ENCODE measurements around the gene GPR26.

GPR26 gene

GRCh38 chr10:123643315-123643714, 22.8 kb upstream of the GPR26 start:
- Histone ChIP-seq H3K9ac (ENCODE audit: low read length in 5 of 5) (no peak overlapping the region), H3K36me3 (ENCODE audit: control insufficient read depth in 5 of 5, insufficient read depth in 5 of 5, low read length in 5 of 5) (no peaks in the 10 kb centered on the region), H3K4me1 (ENCODE audit: control insufficient read depth in 5 of 5, insufficient read depth in 5 of 5, low read length in 5 of 5) (no peaks in the 10 kb centered on the region), H3K9me3 (ENCODE audit: control insufficient read depth in 5 of 5, low read length in 5 of 5) (no peaks in the 10 kb centered on the region), H3K4me3 (ENCODE audit: low read depth in 1 of 5, low read length in 5 of 5) (no peak overlapping the region), H3K27ac (ENCODE audit: low read depth, low read length) (no peak overlapping the region), H3K27me3 (ENCODE audit: control insufficient read depth in 5 of 5, insufficient read depth in 4 of 5, low read length in 5 of 5) (peaks cover 8 to 26% (median 12%) of the 10 kb centered on the region in 5 donors)

GRCh38 chr10:123645016-123645415, 21.1 kb upstream of the GPR26 start:
- no peak overlapping the region for H3K27ac ChIP-seq (ENCODE audit: low read depth, low read length)
- no peak overlapping the region for H3K9ac ChIP-seq (ENCODE audit: low read length in 5 of 5)
- no peaks in the 10 kb centered on the region for H3K36me3 ChIP-seq (ENCODE audit: control insufficient read depth in 5 of 5, insufficient read depth in 5 of 5, low read length in 5 of 5)
- H3K9me3 ChIP-seq (ENCODE audit: control insufficient read depth in 5 of 5, low read length in 5 of 5): no peaks in the 10 kb centered on the region
- H3K4me1 ChIP-seq (ENCODE audit: control insufficient read depth in 5 of 5, insufficient read depth in 5 of 5, low read length in 5 of 5): no peaks in the 10 kb centered on the region
- H3K4me3 ChIP-seq (ENCODE audit: low read depth in 1 of 5, low read length in 5 of 5): no peak overlapping the region
- H3K27me3 ChIP-seq (ENCODE audit: control insufficient read depth in 5 of 5, insufficient read depth in 4 of 5, low read length in 5 of 5): peaks cover 8 to 26% (median 12%) of the 10 kb centered on the region in 5 donors

GRCh38 chr10:123645615-123646014, 20.5 kb upstream of the GPR26 start:
- H3K36me3 ChIP-seq (ENCODE audit: control insufficient read depth in 5 of 5, insufficient read depth in 5 of 5, low read length in 5 of 5): no peaks in the 10 kb centered on the region
- no peak overlapping the region for H3K27ac ChIP-seq (ENCODE audit: low read depth, low read length)
- no peaks in the 10 kb centered on the region for H3K9me3 ChIP-seq (ENCODE audit: control insufficient read depth in 5 of 5, low read length in 5 of 5)
- H3K9ac ChIP-seq (ENCODE audit: low read length in 5 of 5): no peak overlapping the region
- peaks cover 8 to 26% (median 12%) of the 10 kb centered on the region in 5 donors for H3K27me3 ChIP-seq (ENCODE audit: control insufficient read depth in 5 of 5, insufficient read depth in 4 of 5, low read length in 5 of 5)
- H3K4me3 ChIP-seq (ENCODE audit: low read depth in 1 of 5, low read length in 5 of 5): no peak overlapping the region
- no peaks in the 10 kb centered on the region for H3K4me1 ChIP-seq (ENCODE audit: control insufficient read depth in 5 of 5, insufficient read depth in 5 of 5, low read length in 5 of 5)

DNA sequence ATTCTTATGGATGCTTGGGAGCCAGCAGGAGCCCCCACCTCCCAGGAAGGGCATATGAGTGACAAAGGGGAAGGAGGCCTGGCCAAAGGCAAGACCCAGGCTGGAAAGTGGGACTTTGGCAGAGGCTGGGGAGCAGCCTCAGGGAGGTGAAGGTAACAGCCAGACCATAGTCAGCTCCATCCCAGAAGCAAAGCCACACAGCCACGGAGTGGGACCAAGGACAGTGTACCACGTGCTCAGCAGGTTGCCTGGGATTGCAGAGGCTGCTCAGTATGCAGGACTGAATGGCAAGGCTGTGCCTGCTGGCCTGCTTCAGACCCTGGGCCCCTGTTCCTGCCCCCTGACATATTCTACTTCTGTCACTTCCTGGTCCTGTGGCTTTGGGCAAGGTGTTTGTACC, 17.6 kb upstream of the GPR26 start:
- no peaks in the 10 kb centered on the region for H3K4me1 ChIP-seq (ENCODE audit: control insufficient read depth in 5 of 5, insufficient read depth in 5 of 5, low read length in 5 of 5)
- H3K9me3 ChIP-seq (ENCODE audit: control insufficient read depth in 5 of 5, low read length in 5 of 5): peaks cover 0 to 2% (median 0%) of the 10 kb centered on the region in 5 donors
- H3K27ac ChIP-seq (ENCODE audit: low read depth, low read length): no peak overlapping the region
- H3K36me3 ChIP-seq (ENCODE audit: control insufficient read depth in 5 of 5, insufficient read depth in 5 of 5, low read length in 5 of 5): no peaks in the 10 kb centered on the region
- peaks cover 8 to 21% (median 11%) of the 10 kb centered on the region in 5 donors for H3K27me3 ChIP-seq (ENCODE audit: control insufficient read depth in 5 of 5, insufficient read depth in 4 of 5, low read length in 5 of 5)
- H3K9ac ChIP-seq (ENCODE audit: low read length in 5 of 5): no peak overlapping the region
- H3K4me3 ChIP-seq (ENCODE audit: low read depth in 1 of 5, low read length in 5 of 5): no peak overlapping the region

- Histone ChIP-seq H3K4me1 (ENCODE audit: control insufficient read depth in 5 of 5, insufficient read depth in 5 of 5, low read length in 5 of 5) (no peaks in the 10 kb centered on the region), H3K9me3 (ENCODE audit: control insufficient read depth in 5 of 5, low read length in 5 of 5) (peaks cover 0 to 2% (median 0%) of the 10 kb centered on the region in 5 donors), H3K36me3 (ENCODE audit: control insufficient read depth in 5 of 5, insufficient read depth in 5 of 5, low read length in 5 of 5) (no peaks in the 10 kb centered on the region), H3K27me3 (ENCODE audit: control insufficient read depth in 5 of 5, insufficient read depth in 4 of 5, low read length in 5 of 5) (peaks cover 4 to 20% (median 11%) of the 10 kb centered on the region in 5 donors), H3K27ac (ENCODE audit: low read depth, low read length) (no peak overlapping the region), H3K4me3 (ENCODE audit: low read depth in 1 of 5, low read length in 5 of 5) (no peak overlapping the region), H3K9ac (ENCODE audit: low read length in 5 of 5) (no peak overlapping the region)
Measured at GRCh38 chr10:123649676-123650075, 16.5 kb upstream of the GPR26 start.

DNA sequence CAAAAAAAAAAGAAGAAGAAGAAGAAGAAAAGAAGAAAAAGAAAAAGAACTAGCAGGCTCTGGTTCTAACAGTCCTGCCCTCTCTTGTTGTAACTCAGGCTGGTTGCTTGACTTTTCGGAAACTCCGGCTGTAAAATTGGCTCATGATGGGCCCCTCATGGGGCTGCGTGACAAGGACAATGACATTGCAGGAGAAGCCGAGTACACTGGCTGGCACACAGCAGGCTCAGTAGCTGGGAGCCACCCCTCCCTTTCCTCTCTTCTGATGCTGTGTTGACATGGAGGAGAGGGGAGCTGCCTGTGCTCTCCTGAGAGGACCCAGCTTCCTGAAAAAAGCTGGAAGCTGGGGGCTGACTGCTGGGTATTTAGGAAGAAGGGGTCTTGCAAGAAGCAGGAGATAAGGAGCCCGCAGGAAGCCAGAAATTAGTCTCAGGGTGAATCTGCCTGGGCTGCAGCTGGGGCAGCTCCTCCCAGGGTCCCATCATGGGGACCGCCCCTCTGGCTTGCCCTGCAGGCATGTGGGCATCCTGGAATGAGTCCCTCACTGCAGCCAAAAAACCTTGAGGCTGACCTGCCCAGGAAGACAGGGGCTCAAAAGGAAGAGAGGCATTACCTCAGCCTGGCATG, 14.6 kb upstream of the GPR26 start:
- Histone ChIP-seq H3K9ac (ENCODE audit: low read length in 5 of 5) (no peak overlapping the region), H3K27ac (ENCODE audit: low read depth, low read length) (no peak overlapping the region), H3K9me3 (ENCODE audit: control insufficient read depth in 5 of 5, low read length in 5 of 5) (peaks cover 0 to 2% (median 0%) of the 10 kb centered on the region in 5 donors), H3K27me3 (ENCODE audit: control insufficient read depth in 5 of 5, insufficient read depth in 4 of 5, low read length in 5 of 5) (peaks cover 0 to 6% (median 0%) of the 10 kb centered on the region in 5 donors), H3K4me1 (ENCODE audit: control insufficient read depth in 5 of 5, insufficient read depth in 5 of 5, low read length in 5 of 5) (no peaks in the 10 kb centered on the region), H3K36me3 (ENCODE audit: control insufficient read depth in 5 of 5, insufficient read depth in 5 of 5, low read length in 5 of 5) (no peaks in the 10 kb centered on the region), H3K4me3 (ENCODE audit: low read depth in 1 of 5, low read length in 5 of 5) (no peak overlapping the region)

GRCh38 chr10:123655751-123656150, 10.4 kb upstream of the GPR26 start:
- H3K4me1 ChIP-seq (ENCODE audit: control insufficient read depth in 5 of 5, insufficient read depth in 5 of 5, low read length in 5 of 5): no peaks in the 10 kb centered on the region
- H3K27me3 ChIP-seq (ENCODE audit: control insufficient read depth in 5 of 5, insufficient read depth in 4 of 5, low read length in 5 of 5): peaks cover 0 to 3% (median 0%) of the 10 kb centered on the region in 5 donors
- H3K9ac ChIP-seq (ENCODE audit: low read length in 5 of 5): no peak overlapping the region
- H3K9me3 ChIP-seq (ENCODE audit: control insufficient read depth in 5 of 5, low read length in 5 of 5): peaks cover 0 to 2% (median 0%) of the 10 kb centered on the region in 5 donors
- H3K4me3 ChIP-seq (ENCODE audit: low read depth in 1 of 5, low read length in 5 of 5): no peak overlapping the region
- H3K36me3 ChIP-seq (ENCODE audit: control insufficient read depth in 5 of 5, insufficient read depth in 5 of 5, low read length in 5 of 5): no peaks in the 10 kb centered on the region
- no peak overlapping the region for H3K27ac ChIP-seq (ENCODE audit: low read depth, low read length)

GRCh38 chr10:123663522-123663921, 2.6 kb upstream of the GPR26 start:
- H3K9ac ChIP-seq (ENCODE audit: low read length in 5 of 5): no peak overlapping the region
- peaks cover 0 to 9% (median 8%) of the 10 kb centered on the region in 5 donors for H3K9me3 ChIP-seq (ENCODE audit: control insufficient read depth in 5 of 5, low read length in 5 of 5)
- H3K4me1 ChIP-seq (ENCODE audit: control insufficient read depth in 5 of 5, insufficient read depth in 5 of 5, low read length in 5 of 5): no peaks in the 10 kb centered on the region
- peaks cover 15 to 38% (median 25%) of the 10 kb centered on the region in 5 donors for H3K27me3 ChIP-seq (ENCODE audit: control insufficient read depth in 5 of 5, insufficient read depth in 4 of 5, low read length in 5 of 5)
- no peaks in the 10 kb centered on the region for H3K36me3 ChIP-seq (ENCODE audit: control insufficient read depth in 5 of 5, insufficient read depth in 5 of 5, low read length in 5 of 5)
- no peak overlapping the region for H3K27ac ChIP-seq (ENCODE audit: low read depth, low read length)
- H3K4me3 ChIP-seq (ENCODE audit: low read depth in 1 of 5, low read length in 5 of 5): no peak overlapping the region

DNA sequence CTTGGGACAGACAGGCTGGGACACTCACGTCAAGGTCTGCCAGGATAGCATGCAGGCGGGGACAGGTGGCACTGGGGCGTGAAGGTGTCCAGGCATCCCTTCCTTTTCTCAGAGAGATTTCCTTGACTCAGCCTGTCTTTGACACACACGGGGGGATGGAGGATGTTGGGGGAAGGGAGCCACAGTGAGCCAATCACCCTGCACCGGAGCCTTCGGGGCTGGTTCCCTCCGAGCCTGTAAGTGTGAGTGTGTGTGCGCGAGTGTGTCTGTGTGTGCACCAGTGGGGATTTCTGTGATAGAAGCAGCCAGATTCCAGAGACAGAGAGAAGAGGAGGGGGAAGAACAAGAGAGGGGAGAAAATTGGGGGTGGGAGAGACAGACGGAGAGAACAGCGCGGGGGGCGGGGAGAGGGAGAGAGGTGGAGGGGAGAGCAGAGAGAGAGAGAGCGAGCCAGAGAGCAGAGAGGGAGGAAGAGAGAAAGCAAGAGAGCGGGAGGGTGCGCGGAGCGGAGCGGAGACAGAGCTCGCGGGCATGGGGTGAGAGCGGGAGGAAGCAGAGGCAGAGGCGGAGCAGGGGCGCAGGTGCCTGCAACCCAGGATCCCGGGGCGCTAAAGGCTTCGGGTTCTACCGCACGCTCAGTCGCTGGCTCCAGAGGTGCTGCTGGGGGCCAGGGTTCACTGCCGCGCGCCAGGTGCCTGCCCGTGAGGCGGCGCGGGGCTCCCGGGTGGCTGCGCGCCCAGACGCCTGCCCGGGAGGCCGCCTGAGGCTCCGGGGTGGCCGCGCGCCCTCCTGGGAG, 466 bp upstream of the GPR26 start:
- H3K27me3 ChIP-seq (ENCODE audit: control insufficient read depth in 5 of 5, insufficient read depth in 4 of 5, low read length in 5 of 5): peaks cover 23 to 43% (median 28%) of the 10 kb centered on the region in 5 donors
- H3K9me3 ChIP-seq (ENCODE audit: control insufficient read depth in 5 of 5, low read length in 5 of 5): peaks cover 0 to 9% (median 8%) of the 10 kb centered on the region in 5 donors
- no peaks in the 10 kb centered on the region for H3K4me1 ChIP-seq (ENCODE audit: control insufficient read depth in 5 of 5, insufficient read depth in 5 of 5, low read length in 5 of 5)
- no peak overlapping the region for H3K4me3 ChIP-seq (ENCODE audit: low read depth in 1 of 5, low read length in 5 of 5)
- H3K36me3 ChIP-seq (ENCODE audit: control insufficient read depth in 5 of 5, insufficient read depth in 5 of 5, low read length in 5 of 5): no peaks in the 10 kb centered on the region
- no peak overlapping the region for H3K9ac ChIP-seq (ENCODE audit: low read length in 5 of 5)
- H3K27ac ChIP-seq (ENCODE audit: low read depth, low read length): no peak overlapping the region

DNA sequence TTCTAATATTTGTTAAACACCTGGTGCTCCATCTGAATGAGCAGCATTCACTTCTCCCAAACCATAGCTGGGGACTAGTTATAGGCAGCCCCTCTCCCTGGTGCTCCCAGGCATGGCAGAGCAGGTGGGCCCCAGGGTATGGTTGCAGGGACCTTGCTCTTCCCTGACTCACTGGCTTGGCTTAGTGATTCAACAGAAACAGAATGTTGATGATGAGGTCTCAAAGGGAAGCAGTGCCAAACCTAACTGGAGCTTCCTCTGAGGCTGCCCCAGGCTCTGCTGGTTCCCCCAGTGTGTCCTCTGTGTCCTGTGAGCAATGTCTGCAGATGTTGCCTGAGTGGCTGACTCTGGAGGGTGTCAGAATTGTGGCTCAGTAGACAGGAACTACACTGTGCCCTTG, 3.7 kb downstream of the GPR26 start:
- no peaks in the 10 kb centered on the region for H3K9me3 ChIP-seq (ENCODE audit: control insufficient read depth in 5 of 5, low read length in 5 of 5)
- no peaks in the 10 kb centered on the region for H3K4me1 ChIP-seq (ENCODE audit: control insufficient read depth in 5 of 5, insufficient read depth in 5 of 5, low read length in 5 of 5)
- no peak overlapping the region for H3K4me3 ChIP-seq (ENCODE audit: low read depth in 1 of 5, low read length in 5 of 5)
- H3K27ac ChIP-seq (ENCODE audit: low read depth, low read length): no peak overlapping the region
- no peak overlapping the region for H3K9ac ChIP-seq (ENCODE audit: low read length in 5 of 5)
- peaks cover 19 to 48% (median 32%) of the 10 kb centered on the region in 5 donors for H3K27me3 ChIP-seq (ENCODE audit: control insufficient read depth in 5 of 5, insufficient read depth in 4 of 5, low read length in 5 of 5)
- no peaks in the 10 kb centered on the region for H3K36me3 ChIP-seq (ENCODE audit: control insufficient read depth in 5 of 5, insufficient read depth in 5 of 5, low read length in 5 of 5)

Data from subcutaneous abdominal adipose tissue (tissue), 5 donors.